Measurements from ENCODE around the gene NTMT1.

The NTMT1 gene

GRCh38 chr9:129602598-129603415 is 23.2 kb upstream of the NTMT1 start:
- no peaks in the 10 kb centered on the region for H3K36me3 Mint-ChIP-seq (ENCODE audit: low read depth)

GRCh38 chr9:129604056-129604765 is 21.8 kb upstream of the NTMT1 start:
- peak overlapping the region; percentile 88 to 97 (median 95) for H3K27ac Mint-ChIP-seq
- H3K4me3 Mint-ChIP-seq = no peak overlapping the region
- H3K9me3 Mint-ChIP-seq = no peaks in the 10 kb centered on the region
- no peaks in the 10 kb centered on the region for H3K27me3 Mint-ChIP-seq (ENCODE audit: low read depth)
- no peaks in the 10 kb centered on the region for H3K36me3 Mint-ChIP-seq (ENCODE audit: low read depth)
- no peak for TF ChIP-seq CTCF (IDR thresholded peaks at IDR 0.05; ENCODE audit: unreplicated experiment in 3 of 3)
- H3K4me1 Mint-ChIP-seq = peaks cover 38% of the 10 kb centered on the region

More at GRCh38 chr9:129602598-129603415, 23.2 kb upstream of the NTMT1 start:
- no peaks in the 10 kb centered on the region for H3K27me3 Mint-ChIP-seq (ENCODE audit: low read depth)
- peak overlapping the region; percentile 82 to 91 (median 86) for H3K27ac Mint-ChIP-seq
- no peaks in the 10 kb centered on the region for H3K9me3 Mint-ChIP-seq
- H3K4me1 Mint-ChIP-seq = peaks cover 42% of the 10 kb centered on the region
- no peak overlapping the region for H3K4me3 Mint-ChIP-seq
- no peak for TF ChIP-seq CTCF (IDR thresholded peaks at IDR 0.05; ENCODE audit: unreplicated experiment in 3 of 3)

GRCh38 chr9:129604766-129605163 is 21.2 kb upstream of the NTMT1 start:
- no peaks in the 10 kb centered on the region for H3K9me3 Mint-ChIP-seq
- H3K4me3 Mint-ChIP-seq = peak overlapping the region in 2 of 3 experiments; percentile 34 to 43
- TF ChIP-seq CTCF (IDR thresholded peaks at IDR 0.05; ENCODE audit: unreplicated experiment in 3 of 3) = no peak
- no peaks in the 10 kb centered on the region for H3K27me3 Mint-ChIP-seq (ENCODE audit: low read depth)
- peak overlapping the region; percentile 88 to 97 (median 95) for H3K27ac Mint-ChIP-seq
- H3K36me3 Mint-ChIP-seq (ENCODE audit: low read depth) = no peaks in the 10 kb centered on the region
- peaks cover 40% of the 10 kb centered on the region for H3K4me1 Mint-ChIP-seq

- no peak for TF ChIP-seq CTCF (IDR thresholded peaks at IDR 0.05; ENCODE audit: unreplicated experiment in 3 of 3)
- H3K27ac Mint-ChIP-seq = peak overlapping the region; percentile 90 to 98 (median 92)
- H3K9me3 Mint-ChIP-seq = no peaks in the 10 kb centered on the region
- no peaks in the 10 kb centered on the region for H3K36me3 Mint-ChIP-seq (ENCODE audit: low read depth)
- H3K4me1 Mint-ChIP-seq = peaks cover 39% of the 10 kb centered on the region
- no peaks in the 10 kb centered on the region for H3K27me3 Mint-ChIP-seq (ENCODE audit: low read depth)
- peak overlapping the region in 2 of 3 experiments; percentile 28 to 38 for H3K4me3 Mint-ChIP-seq
Observed at GRCh38 chr9:129606161-129607026, 19.6 kb upstream of the NTMT1 start.

GRCh38 chr9:129607027-129607387 is 19.0 kb upstream of the NTMT1 start:
- Mint-ChIP-seq H3K4me1 (peaks cover 39% of the 10 kb centered on the region), H3K27me3 (ENCODE audit: low read depth) (no peaks in the 10 kb centered on the region), H3K27ac (peak overlapping the region; percentile 90 to 98 (median 92)), H3K4me3 (no peak overlapping the region), H3K36me3 (ENCODE audit: low read depth) (no peaks in the 10 kb centered on the region), H3K9me3 (no peaks in the 10 kb centered on the region)
- TF ChIP-seq CTCF (IDR thresholded peaks at IDR 0.05; ENCODE audit: unreplicated experiment in 3 of 3) = no peak
